Neural cell (in vitro differentiated cells): ENCODE data around the gene RAI1.

Experiments used
- CTCF ChIP-seq: fragments of 450-650 bp; IDR thresholded peaks from 2 replicates; pipeline ENCODE4 v1.5.1; 2014; ENCODE audit warnings: antibody characterized with exemption, mild to moderate bottlenecking, moderate library complexity; ENCODE audit not compliant: poor library complexity, severe bottlenecking
- EZH2 ChIP-seq: fragments of 200-600, 300-800 bp; shearing (Covaris generic), sonication (generic); IDR thresholded peaks from 2 replicates; pipeline ENCODE4 v1.6.1; 2014; ENCODE audit warnings: antibody characterized with exemption, low read length, borderline replicate concordance, mild to moderate bottlenecking; ENCODE audit not compliant: insufficient read depth, poor library complexity, severe bottlenecking
- MXI1 ChIP-seq: fragments of 450-650 bp; conservative IDR thresholded peaks from 2 replicates; pipeline ENCODE4 v1.6.1; 2014; ENCODE audit warnings: antibody characterized with exemption, mild to moderate bottlenecking; ENCODE audit not compliant: poor library complexity, severe bottlenecking
- TAF1 ChIP-seq: IDR thresholded peaks from 2 replicates; pipeline ENCODE4 v1.6.1; 2012; ENCODE audit warnings: low read depth
- TF ChIP-seq, protein P1 (sequence below): IDR thresholded peaks from 2 replicates; pipeline ENCODE4 v1.6.1; 2012; ENCODE audit warnings: borderline replicate concordance

DNA sequence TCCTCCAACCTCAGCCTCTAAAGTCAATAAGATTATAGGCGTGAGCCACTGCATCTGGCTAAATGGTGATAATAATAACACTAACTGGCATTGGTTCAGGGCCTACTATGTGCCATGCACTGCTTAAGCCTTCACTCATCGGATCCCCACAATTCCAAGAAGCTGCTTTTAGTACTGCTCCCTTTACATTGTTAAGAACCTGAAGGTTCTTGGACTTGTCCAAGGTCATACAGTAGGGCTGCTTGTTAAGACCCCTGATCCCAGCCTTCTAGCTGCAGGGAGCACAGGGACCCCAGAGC lies 149.0 kb downstream of the RAI1 start:
- no peak for TF ChIP-seq CTCF
- TF ChIP-seq, protein P1, sequence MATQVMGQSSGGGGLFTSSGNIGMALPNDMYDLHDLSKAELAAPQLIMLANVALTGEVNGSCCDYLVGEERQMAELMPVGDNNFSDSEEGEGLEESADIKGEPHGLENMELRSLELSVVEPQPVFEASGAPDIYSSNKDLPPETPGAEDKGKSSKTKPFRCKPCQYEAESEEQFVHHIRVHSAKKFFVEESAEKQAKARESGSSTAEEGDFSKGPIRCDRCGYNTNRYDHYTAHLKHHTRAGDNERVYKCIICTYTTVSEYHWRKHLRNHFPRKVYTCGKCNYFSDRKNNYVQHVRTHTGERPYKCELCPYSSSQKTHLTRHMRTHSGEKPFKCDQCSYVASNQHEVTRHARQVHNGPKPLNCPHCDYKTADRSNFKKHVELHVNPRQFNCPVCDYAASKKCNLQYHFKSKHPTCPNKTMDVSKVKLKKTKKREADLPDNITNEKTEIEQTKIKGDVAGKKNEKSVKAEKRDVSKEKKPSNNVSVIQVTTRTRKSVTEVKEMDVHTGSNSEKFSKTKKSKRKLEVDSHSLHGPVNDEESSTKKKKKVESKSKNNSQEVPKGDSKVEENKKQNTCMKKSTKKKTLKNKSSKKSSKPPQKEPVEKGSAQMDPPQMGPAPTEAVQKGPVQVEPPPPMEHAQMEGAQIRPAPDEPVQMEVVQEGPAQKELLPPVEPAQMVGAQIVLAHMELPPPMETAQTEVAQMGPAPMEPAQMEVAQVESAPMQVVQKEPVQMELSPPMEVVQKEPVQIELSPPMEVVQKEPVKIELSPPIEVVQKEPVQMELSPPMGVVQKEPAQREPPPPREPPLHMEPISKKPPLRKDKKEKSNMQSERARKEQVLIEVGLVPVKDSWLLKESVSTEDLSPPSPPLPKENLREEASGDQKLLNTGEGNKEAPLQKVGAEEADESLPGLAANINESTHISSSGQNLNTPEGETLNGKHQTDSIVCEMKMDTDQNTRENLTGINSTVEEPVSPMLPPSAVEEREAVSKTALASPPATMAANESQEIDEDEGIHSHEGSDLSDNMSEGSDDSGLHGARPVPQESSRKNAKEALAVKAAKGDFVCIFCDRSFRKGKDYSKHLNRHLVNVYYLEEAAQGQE = no peak
- TF ChIP-seq MXI1 = no peak
- no peak for TF ChIP-seq TAF1
- TF ChIP-seq EZH2 = no peak
